GM04503 (cell line): ENCODE results near the gene SLC38A8.

Experiments used
- DNase-seq: peaks from one replicate; pipeline ENCODE4 v3.0.0-alpha.2; 2012; ENCODE audit warnings: low read depth

SLC38A8 gene

DNA sequence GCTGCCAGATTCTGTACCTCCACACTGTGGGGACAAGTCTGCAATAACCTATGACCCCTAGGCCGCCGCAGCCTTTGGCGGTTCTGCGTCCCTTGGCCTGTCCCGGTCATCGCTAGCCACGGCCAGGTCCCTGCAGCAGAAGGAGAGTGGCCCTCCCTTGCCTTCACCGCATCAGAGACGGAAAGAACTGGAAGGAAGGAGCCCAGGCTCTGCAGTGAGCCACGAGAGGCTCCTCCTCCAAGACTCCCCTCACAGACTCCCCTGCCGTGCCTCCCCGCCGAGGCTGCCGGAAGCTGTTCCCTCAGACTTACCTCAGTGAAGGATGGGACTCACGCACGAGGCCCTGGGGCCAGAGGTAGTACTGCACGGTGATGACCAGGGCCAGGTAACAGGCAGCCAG, 11.0 kb downstream of the SLC38A8 start:
- DNase-seq, result no peak

DNA sequence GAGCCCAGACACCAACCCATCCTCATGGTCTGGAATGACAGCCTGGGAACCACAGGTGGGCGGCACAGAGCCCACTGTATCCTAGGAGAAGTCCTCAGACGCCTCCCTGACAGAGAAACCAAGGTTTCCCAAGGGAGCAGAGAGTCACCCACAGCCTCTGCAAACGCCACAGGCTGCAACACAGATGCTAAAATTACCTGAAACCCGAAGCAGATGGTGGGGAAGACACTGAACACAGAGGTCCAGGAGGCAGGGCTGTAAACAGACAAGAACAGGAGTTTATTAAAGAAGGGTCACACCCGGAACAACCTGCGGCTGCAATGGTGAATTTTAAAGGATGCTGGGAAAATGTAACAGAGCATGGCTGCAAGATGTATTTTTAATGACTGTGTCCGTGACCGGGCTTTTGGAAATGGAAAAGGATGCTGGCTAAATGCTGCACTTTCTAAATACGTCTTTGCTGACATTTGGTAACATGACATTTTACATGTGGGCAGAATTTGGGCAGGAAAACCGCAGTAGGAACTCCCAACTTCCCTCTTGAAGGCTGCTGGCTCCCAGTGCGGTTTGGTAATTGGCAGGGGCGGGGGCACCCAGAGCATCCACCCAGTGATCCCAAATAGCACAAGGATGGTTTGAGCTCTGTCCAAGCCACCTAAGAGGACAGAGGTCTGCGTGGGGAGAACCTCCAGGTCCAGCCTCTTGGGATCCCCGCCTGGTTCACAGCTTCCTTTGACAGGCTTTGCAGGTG, 13.1 kb downstream of the SLC38A8 start:
- no peak for DNase-seq

DNA sequence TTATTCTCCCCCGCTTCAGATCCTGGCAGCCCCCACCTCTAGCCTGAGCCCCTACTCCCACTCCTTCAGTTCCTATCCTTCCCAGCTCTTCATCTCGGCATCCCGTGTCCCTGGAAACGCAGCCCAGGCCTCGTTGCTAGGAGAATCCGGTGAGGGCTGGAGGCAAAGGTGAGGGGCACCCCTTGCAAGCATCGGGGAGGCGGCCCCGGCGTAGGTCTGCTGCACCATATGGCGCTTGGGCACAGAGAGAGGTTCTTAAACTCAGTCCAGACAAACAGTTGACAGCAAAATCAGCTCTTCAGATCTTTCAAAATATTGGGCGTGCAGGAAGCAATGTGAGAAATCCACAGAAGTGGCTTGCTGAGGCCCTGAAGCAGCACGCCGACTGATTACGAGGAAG, 15.0 kb downstream of the SLC38A8 start:
- DNase-seq, result no peak

DNA sequence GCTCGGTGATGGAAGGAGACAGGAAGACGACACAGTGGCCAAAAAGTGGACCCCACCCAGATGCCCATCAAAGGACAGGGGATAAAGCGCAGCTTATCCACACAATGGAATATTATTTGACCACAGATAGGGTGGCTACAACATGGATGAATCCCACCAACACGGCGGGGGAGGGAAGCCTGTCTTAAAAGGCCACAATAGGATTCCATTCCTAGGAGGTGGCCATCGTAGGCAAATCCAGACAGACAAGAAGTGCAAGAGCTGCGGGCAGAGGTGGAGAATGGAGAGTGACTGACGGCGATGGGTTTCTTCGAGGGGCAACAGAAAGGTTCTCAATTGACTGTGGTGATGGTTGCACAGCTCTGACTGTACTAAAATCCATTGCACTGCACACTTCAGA, 16.0 kb downstream of the SLC38A8 start:
- DNase-seq, result no peak

DNA sequence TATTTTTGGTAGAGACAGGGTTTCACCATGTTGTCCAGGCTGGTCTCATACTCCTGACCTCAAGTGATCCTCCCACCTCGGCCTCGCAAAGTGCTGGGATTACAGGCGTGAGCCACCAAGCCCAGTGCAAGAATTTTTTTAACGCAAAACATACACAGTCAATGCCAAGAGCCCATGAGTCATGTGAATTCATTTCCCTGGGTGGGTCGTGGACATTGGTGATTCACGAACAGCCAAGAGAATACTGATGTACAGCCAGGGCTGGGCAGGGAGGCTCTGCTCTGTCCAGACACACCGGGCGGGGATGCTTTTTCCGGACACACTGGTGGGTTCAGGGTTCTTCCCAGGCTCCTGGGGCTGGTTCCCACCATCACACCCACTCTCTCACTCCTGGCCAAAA, 17.7 kb downstream of the SLC38A8 start:
- DNase-seq, result no peak

DNA sequence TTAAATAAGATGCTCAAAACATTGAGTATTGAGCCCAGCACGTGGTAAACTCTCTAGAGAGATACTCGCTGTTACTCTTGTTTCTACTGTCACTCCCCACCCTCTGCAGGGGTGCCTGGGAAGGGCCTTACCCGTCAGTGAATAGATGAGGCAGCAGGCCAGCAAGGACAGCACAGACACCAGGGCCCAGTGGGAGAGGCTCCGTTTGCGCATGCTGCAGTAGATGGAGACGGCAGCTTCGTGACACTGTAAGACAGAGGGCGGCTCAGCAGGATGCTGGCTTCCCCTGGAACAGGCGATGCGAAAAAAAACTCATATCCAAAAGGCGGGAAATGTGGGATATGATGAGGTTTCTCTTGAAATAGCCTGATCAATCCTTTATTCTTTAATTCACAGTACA, 20.0 kb downstream of the SLC38A8 start:
- DNase-seq, result no peak

DNA sequence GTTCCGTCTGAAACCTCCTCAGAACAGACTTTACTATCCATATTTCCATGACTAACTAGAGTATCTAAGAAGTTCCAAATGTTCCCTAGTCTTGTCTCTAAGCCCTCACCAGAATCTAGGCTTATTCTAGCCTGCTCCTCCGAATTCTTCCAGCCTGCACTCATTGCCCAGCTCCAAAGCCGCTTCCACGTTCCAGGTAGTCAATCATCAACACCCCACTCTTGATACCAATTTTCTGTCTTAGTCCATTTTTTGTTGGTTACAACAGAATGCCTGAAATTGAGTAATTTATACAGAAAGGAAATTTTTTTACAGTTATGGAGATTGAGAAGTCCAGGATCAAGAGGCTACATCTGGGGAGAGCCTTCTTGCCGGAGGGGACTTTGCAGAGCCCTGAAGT, 21.1 kb downstream of the SLC38A8 start:
- no peak for DNase-seq

DNA sequence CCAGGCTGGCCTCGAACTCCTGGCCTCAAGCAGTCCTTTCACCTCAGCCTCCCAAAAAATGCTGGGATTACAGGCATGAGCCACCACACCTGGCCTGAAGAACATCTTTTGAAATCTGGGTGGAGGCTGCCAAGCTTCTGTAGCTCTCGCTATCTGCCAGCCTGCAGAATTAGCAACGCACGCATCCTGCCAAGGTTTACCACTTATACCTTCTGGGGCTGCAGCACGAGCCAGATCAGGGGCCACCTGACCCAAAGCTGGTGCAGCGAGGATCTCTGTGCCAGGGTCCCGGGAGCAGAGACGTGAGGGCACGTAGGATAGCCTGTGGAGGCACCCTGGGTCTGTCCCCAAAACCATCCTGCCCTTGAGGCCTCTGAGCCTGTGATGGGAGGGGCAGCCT, 22.2 kb downstream of the SLC38A8 start:
- DNase-seq, result no peak

DNA sequence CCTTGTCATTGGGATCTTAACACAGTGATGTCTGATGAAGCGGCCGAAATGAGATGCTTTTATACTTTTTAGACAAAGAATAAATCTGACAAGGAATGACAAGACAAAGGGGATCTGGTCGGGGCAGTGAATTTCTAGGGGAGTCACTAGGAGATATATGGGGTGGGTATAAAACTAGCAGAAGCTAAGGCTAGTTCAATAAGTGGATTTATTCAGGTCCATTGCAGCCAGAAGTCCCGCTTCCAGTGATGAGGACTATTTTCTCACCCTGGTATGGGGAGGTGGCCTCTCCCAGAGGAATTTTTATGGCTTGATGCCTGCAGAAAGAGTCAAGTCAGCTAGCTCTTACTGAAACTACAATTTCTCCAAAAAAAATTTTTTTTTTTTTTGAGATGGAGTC, 23.9 kb downstream of the SLC38A8 start:
- no peak for DNase-seq

DNA sequence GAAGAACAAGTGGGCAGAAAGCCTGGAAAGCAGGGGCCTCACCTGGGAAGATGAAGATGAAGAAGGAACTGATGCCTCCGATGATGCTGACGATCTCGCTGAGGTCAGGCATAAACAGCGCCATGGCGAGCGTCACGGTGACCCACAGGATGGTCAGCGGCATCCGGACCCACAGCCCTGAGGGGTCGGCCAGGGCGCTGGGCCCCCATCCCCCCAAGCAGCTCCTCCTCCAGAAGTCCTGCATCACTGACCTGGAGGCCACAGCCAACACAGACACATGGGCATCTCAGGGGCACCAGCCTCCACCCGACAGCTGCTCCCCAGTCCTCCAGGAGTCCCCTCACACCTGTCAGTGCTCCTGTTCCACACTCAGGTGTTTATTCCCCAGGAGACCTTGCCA, 26.1 kb downstream of the SLC38A8 start:
- no peak for DNase-seq

DNA sequence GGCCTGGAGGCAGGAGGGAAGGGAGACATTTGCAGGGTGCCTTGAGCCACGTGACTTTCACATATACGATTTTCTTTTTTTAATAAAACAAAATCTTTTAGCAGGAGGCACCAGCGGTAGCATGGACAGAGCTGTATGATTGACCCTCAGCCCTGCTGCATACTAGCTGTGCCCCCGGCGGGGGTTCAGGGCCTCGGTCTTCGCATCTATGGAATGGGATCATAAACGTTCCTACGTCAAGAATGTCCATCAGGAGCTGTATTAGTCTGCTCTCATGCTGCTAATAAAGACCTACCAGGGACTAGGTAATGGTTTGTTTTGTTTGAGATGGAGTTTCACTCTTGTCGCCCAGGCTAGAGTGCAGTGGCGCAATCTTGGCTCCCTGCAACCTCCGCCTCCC, 27.2 kb downstream of the SLC38A8 start:
- DNase-seq, result no peak

DNA sequence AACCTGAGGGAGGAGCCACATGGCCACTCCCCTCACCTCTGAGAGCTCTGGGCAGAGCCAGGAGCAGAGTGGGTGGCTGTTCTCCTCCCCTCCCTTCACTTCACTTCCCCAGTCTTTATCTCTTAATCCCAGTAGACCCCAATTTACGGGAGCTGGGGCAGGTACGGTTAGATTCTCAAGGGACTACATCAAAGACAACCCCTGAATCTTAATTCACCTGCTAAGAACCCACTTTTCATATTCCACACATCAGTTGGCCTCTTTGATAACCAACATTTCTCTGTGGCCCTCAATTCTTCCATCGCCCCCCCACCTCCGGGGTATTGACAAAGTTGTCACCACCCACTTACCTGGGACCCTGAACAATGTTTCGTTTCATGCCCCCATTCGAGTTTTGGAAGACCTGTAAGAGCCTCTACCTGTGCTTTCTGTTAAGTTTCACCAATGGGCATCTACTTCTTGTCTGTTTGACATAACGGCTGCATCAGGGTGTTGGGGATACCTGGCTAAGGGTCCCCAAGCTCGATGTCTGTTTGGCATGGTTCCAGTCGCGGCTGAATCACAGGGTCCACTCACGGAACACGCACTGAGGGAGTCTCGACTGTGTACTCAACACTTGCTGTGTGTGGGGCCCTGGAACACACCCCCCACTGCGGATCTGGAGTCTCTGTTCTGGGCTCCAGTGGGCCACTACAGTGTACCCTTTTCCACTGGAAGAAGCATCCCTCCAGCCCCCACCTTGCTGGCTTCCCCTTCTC, 27.8 kb downstream of the SLC38A8 start:
- DNase-seq, result no peak

DNA sequence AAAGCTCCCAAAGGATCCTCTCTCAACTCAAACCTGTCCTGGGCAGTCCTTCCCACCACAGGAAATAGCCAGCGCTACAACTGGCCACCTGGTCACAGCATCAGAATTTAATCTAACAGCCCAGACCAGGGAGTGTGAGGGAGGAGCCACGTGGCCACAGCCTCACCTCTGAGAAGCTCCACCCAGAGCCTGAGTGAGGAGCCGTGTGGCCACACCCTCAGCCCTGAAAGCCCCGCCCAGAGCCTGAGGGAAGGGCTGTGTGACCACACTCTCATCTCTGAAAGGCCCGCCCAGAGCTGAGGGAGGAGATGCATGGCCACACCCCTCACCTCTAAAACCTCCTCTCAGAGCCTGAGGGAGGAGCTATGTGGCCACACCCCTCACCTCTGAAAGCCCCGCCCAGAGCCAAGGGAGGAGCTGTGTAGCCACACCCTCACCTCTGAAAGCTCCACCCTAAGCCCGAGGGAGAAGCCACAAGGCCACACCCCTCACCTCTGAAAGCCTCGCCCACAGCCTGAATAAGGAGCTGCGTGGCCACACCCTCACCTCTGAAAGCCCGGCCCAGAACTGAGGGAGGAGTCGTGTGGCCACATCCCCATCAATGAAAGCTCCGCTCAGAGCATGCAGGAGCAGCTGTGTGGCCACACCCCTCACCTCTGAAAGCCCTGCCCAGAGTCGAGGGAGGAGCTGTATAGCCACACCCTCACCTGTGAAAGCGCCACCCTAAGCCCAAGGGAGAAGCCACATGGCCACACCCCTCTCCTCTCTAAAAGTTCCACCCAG, 28.6 kb downstream of the SLC38A8 start:
- no peak for DNase-seq

DNA sequence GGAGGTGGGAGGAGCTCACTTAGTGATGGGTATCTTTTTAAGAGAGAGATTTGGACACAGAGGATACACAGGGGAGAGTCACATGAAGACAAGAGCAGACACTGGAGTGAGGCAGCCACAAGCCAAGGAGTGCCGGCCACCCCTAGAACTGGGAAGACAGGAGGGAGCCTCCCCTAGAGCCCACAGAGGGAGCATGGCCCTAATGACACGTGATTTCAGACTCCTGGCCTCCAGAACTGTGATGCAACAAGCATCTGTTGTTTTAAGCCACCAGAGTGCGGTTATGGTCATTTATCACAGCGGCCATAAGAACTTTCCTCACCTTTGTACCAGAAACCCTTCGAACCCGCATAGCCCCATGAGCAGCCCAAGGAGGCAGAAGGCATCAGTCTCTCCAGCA, 33.3 kb downstream of the SLC38A8 start:
- DNase-seq, result no peak

DNA sequence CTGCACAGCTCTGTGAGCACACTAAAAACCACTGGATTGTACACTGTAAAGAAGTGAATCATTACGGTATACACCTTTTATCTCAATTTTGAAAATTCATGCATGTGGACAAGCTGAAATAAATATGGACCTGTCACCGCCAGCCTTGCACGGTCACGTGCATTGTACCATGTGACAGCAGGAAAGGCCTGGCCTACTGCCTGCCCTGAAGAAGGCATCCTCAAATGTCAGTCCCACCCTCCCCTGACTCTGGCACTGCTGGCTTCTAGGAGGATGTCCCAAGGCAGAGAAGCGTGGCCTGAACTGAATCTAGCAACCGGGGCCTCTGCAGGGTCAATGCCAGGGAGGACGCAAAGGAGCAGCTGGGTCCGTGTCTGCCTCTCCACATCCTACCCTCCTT, 34.6 kb downstream of the SLC38A8 start:
- no peak for DNase-seq

DNA sequence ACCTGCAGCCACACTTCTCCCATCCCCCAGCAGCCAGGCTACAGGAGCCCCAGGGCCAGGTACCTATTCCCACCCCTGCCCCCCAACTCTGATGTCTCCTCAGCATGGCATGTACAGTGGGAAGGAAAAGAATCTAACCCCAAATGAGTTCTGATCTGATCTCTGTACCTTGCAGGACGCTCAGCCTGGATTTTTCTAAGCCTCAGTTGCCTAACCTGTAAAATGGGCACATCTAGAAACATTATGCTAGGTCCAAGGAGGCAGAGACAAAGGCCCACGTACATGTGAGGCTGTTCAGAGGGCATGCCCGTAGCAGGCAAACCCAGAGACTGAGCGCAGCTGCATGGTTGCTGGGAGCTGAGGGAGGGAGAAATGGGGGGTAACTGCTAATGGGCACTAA, 35.1 kb downstream of the SLC38A8 start:
- no peak for DNase-seq

DNA sequence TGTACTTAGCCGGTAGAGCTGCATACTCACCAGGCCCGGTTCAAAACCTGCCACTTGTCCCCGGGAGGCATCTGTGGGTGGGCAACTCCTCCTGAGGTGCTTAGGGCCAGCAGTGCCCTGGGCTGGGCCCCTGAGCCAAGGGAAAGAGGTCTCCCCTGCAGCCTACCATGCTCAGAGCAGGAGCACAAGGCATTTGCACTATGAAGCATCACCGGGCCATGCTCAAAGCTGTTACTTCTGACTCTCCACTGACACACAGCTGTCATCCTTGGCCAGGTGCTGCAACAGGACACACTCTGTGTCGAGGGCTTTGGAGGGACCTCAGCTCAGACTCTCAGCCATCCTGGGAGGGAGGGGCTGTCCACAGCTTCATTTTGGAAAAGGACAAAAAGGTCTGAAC, 37.2 kb downstream of the SLC38A8 start:
- DNase-seq, result no peak

DNA sequence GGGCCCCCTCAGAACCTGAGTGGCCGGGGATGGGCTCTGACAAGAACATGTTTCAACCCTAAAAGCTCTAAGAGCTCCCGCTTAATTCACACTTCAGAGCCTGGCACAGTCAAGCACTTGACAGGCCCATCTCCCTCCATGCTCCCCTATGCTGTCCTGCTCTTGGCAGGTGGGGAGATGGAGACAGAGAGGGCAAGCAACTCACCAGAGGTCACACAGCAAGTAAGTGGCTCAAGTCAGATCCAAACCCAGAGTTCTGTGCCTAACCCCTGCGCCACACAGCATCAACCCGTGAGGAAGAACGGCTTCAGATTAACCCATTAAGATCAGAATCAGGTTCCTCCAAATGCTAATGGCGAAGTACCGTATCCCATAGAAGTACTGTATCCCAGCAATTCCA, 38.2 kb downstream of the SLC38A8 start:
- no peak for DNase-seq

DNA sequence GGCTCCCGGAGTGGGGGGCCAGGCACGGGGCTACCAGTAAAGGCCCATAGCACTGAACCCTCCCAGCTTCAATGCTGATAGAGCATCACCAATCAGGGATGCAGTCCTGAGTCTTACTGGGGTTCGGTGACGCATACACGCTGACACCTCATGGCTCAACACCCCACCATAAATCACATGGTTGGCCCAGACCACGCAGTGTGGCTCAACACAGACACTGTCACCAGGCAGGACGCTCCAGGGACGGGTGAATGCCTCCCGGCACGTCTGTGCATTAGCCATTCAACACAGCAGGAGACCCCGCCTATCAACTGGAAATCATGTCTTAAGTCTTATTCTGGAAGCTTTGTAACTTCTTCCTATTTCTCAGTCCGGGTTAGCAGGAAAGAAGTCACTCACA, 39.6 kb downstream of the SLC38A8 start:
- DNase-seq, result no peak

DNA sequence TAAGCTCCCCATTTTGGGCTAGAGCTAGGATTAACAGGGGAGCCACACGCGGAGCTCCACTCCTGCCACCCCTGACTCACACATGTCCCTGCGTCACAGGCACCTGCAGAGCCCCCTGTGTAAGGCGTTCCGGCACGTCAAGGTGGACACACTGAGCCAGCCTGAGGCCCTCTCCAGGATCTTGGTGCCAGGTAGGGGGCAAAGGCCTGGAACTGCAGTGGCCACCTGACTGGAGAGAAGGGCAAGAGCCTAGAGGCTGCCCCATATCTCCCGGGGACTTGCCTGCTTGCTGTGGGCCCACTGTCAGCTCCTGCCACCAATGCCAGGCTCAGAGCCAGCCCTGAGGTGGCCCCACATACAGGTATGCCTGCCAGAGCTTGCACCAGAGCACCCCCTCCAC, 40.9 kb downstream of the SLC38A8 start:
- DNase-seq, result no peak

DNA sequence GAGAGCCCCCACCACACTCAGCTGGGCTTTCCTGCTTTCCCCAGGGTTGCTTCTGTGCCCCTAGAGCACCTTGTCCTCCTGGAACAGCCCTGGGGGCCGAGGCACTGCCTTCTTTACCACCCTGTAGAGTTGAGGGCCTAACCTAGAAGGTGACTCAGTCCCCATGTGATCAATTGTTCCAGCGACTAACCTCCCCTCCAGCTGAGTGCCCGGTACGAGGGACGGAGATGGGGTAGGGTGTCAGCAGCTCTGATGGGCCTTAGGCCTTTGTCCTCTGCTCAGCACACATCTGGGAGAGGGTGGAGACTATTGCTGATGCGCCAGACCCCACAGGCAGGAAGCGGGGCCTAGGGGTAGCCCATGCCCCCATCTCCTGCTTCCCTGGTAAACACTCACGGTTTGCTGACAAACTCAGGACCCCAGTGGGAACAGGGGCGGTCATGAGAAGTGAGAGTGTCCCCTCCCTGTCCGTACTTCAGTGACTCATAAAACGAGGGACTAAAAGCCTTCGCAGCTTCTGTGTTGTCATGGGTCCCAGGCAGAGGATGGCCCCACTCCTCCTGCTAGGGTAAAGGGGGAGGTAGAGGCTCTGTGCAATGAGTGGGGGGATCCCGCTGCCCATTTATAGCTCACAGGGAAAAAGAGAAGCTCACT, 41.5 kb downstream of the SLC38A8 start:
- DNase-seq, result no peak

DNA sequence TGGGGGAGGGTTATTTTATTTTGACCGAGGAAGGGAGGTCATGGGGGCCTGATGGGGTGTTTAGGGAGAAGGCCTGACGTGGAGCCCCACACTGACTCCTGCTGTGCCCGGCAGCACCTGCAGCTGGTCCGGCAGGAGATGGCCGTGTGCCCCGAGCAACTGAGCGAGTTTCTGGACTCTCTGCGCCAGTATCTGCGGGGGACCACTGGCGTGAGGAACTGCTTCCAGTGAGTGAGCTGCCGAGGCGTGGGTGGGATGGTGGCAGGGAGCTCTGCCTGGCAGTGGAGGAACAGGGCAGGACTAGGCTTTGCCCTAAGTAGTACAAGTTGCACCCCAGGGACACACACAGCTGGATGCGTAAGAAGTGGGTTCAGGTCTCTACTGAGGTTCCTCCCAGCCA, 44.5 kb downstream of the SLC38A8 start:
- DNase-seq, result no peak
